Measurements from ENCODE around the gene SORBS1.

The SORBS1 gene

DNA sequence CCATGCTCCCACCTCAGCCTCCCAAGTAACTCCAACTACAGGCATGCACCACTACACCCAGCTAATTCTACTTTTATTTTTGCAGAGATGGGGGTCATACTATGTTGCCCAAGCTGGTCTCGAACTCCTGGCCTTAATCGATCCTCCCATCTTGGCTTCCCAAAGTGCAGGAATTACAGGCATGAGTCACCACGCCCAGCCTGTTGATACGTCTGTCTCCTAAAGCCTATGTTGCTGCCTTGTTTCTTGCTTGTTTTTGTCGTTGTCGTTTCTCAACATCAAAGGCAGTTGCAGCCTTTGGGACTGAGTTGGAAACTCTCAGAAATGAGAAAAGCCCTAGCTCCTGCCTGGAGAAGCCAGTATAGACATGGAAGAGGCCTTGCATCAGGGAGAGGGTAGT, 49.9 kb downstream of the SORBS1 start:
- DNase-seq: no peak

DNA sequence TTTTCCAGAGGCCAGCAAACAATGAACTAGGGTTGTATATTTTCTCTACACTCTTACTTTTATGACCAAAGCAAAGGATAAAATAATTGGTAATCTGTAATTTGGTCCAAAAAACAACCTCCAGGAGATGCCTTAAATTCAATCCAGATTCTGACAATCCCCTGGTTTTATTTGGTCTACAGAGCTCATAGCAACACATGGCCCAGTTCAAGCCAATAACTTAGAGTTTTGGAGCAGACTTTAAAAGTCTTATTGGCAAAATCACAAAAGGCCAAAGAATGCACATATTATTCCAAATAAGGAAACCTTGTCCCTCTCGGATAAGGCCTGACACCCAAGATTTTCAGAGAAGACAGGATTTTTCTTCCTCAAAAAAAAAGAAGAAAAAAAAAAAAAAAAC, 51.9 kb downstream of the SORBS1 start:
- no peak for DNase-seq

GRCh38 chr10:95508730-95509129, 52.4 kb downstream of the SORBS1 start:
- no peak for DNase-seq

GRCh38 chr10:95506056-95506737, 55.0 kb downstream of the SORBS1 start:
- no peak for DNase-seq

DNA sequence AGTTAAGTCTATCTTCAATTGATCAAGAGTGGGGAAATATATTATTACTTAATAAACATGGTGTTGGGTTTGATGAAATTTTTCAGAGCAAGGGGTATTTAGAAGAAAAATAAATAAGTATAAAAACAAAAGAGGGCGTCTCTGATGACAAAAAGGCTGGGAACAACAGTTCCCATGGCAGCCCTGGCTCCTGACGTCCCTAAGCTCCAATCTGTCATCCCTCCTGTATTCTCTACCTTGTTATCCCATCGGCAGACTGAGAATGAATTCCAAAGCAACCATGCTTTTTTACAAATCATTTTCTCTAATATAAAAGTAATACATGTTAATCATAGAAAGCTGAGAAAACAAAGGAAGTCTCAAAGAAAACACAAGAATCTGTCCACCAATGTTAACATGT, 55.5 kb downstream of the SORBS1 start:
- DNase-seq: no peak

DNA sequence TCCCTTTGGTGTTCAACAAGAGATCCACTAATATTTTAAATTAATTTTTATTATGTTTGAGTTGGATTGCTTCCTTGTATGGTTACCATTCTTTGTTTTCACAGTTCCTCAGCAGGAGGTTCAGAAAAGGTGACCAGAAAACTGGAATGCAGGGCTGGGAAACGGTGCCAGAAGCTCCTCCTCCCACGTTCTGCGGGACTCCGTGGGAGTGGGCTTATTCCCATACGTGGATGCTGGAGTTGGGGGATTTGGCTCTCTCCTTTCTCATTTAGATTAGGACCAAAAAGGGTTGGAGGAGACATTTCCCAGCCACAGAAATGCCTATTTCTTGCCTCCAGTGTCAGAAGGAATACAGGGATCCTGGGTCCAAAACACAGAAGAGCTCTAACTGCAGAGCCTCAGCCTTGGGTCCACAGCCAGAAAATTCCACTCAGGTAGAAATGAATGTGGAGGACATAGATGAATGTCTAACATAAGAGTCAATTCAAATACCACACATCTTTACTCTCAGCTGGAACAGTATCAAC, 56.0 kb downstream of the SORBS1 start:
- no peak for DNase-seq

DNA sequence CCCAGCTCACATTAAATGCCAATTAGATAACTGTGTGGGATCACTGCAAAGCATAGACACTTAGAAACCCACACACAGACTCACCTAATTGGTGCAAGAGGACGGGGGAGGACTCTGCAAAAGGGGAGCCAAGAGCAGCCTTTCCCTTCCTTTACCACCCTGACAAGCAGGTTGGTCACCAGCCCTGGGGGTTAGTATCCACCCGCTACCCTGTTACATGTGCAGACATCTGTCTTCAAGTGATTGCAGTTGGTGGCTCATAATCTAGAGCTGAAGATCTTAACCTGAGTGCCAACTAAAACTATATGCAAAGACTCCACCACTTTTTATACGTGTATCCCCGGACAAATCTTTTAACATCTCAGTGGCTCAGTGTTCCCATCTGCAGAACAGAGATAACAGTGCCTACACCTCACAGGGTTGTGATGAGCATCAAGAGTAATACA, 56.9 kb downstream of the SORBS1 start:
- DNase-seq: no peak

- no peak for DNase-seq
Measured at GRCh38 chr10:95503526-95503925, 57.6 kb downstream of the SORBS1 start.

DNA sequence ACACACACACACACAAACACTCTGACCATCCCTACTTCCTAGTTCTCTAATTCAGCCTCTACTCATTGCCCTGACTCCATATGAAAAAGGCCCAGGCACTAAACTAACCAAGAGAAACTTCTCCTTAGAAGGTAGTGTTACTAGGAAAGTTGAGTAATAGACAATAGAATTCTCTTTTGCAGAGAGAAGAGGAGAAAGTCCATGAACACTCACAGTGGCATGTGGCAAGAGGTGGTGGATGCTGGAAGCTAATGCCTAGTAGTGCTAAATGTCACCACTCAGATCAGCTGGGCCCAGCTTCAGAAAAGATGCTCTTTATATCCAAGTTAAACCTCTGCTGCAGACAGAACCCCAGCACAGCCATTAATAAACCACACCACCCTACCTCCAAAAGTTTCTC, 58.2 kb downstream of the SORBS1 start:
- DNase-seq: no peak

GRCh38 chr10:95502377-95502776, 58.8 kb downstream of the SORBS1 start:
- DNase-seq: no peak

DNA sequence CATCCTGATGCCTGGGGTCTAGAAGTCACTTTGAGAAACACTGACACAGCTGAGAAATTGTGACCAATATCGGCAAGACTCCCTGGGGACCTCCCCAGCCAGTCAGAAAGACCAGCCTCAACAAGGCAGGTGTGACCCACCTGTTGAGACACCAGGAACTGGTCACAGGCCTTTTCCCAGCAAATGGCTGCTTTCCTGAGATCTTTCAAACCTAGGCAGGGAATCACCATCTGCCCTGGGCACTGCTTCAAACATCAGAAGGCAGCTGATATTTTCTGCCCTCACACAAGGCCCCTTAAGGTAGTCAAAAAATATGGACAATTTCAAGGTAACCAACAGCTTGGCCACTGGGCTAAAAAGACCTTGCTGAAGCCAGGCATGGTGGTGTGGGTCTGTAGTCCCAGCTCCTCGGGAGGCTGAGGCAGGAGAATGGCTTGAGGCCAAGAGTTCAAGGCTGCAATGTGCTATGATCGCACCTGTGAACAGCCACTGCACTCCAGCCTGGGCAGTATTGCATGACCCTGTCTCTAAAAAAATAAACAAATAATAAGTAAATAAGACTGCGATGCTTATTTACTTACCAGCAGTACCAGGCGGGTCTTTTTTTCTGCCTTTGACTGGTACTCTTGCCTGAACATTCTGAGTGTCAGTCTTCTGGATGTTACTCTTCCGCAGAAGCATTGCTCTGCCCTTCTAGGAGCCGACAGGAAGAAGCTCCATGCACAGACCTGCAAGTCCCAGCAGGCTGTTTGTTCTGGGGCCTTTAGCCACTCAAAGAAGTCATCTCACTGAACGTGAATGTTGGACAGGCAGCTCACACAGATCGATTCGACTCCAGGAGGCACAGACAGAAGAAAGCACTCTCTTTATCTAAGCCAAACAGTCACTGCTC, 59.7 kb downstream of the SORBS1 start:
- DNase-seq: no peak

DNA sequence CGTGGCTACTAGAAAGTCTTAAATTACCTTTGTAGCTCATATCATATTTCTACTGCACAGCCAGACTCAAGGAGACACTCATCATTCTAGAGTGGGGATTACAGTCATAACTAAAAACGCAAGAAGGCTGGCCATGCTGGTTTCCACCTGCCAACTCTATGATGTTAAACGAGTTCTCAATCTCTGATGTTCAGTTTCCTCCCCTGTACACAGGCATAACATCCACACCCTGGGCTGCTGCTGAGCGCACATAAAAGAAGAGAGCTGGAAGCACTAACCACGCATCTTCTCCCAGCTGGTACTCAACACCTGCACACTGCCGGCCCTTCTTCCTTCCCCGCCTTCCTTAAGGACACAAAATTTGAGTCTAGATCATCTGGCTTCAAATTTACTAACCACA, 60.5 kb downstream of the SORBS1 start:
- no peak for DNase-seq

GRCh38 chr10:95500097-95500496, 61.1 kb downstream of the SORBS1 start:
- no peak for DNase-seq

DNA sequence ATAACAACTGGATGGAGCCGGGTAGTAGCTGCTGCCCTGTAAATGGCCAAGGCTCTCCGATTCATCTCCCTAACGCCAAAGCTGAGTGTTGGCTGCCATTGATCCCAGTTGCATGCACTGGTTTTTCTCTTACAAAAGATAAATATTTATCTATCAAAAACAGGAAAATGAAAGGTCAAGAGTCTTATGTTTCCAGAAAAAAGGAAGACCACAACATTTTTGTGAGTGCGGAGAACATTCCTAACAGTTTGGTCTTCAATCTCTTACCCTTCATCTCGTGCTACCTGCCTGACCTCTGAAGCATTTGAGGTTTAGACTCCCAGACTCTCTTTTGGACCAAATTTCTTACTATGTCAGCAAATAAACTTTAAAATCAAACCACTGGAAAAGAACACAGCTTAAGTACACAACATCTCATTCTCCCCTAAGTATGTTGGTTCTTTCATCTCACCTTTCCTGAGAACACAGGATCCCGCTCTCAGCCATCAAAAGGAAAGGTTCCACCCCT, 61.6 kb downstream of the SORBS1 start:
- no peak for DNase-seq

GRCh38 chr10:95496951-95497350, 64.2 kb downstream of the SORBS1 start:
- DNase-seq: no peak

DNA sequence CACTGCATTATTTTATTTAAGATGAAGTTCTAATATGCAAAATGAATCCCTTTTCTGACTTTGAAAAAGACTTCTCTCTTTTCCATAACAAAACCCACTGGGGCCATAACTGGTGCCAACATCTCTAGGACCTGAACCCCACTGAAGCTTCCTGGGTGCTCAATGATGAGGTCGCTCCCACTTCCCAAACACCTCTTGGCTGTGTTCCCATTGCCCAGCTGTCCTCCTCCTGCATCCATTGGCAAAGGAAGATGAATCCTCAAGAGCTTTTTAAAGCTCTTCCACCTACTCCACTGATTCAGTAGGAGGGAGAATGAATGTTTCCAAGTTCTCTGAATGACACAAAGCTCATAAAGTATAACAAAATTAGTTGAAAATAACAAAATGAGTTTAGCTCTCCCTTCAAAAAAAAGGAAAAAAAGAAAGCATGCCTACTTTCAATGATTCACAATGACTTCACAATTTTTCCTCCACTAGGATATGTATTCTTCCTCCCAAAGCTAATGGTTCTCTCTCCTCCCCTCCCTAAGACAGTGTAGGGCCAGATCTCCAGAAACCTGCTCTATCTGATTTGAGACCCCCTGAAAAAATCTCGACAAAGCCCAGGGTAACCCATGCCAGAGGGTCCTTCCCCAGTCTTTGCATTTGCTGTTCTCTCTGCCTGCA, 64.8 kb downstream of the SORBS1 start:
- DNase-seq: no peak

- no peak for DNase-seq
Measured at GRCh38 chr10:95493862-95494261, 67.3 kb downstream of the SORBS1 start.

DNA sequence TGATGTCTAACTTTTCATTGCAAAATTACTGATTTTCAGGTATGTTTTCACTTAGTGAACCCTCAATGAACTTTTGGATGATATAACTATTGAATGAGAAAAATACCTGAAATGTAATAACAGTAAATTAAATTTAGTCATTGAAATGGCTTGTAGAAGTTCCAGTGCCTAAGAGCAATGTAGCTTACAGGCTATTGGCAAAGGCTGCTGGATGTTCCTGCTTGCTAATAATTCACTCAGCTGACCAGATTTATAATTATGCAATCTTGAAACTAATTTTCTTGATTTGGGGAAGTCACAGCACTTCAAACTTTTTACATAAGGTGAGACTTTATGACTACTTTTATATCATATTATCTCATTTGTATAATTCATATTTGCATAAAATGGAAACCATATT, 73.2 kb downstream of the SORBS1 start:
- no peak for DNase-seq

GRCh38 chr10:95485056-95485844, 75.9 kb downstream of the SORBS1 start:
- DNase-seq: no peak

GRCh38 chr10:95482501-95483233, 78.5 kb downstream of the SORBS1 start:
- no peak for DNase-seq

- no peak for DNase-seq
Measured at GRCh38 chr10:95480901-95481491, 80.2 kb downstream of the SORBS1 start.

All from activated CD8-positive, alpha-beta memory T cell treated with anti-CD3 and anti-CD28 coated beads, Interleukin-2, amount 50 U/mL, for 48 hours (primary cell).